DMS 273 (cell line): ENCODE data around the gene GBP1.
"Not testable (repeated sequence)": the region's sequence is repeated elsewhere in the genome, so short reads cannot be mapped to it uniquely, and the experiment has no call there.

ENCODE experiments used
- DNase-seq: peaks from one replicate; lab custom pipeline; 2025; ENCODE audit not compliant: unreplicated experiment; lab: John Stamatoyannopoulos, UW

GBP1 gene

DNA sequence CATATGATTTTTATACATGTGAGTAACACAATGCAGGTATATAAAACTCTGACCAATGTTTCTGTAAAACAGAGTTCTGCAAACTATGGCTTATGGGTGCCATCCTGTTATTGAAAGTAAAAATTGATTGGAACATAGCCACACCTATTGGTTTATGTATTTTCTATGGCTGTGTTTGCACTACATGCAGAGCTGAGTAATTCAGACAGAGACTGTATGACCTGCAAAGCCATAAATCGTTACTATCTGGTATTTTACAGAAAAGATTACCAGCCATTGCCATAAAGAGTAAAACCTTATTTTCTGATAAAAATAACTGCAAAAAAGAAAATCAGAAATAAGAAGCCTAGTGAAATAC lies 13.1 kb downstream of the GBP1 start:
- no peak for DNase-seq

DNA sequence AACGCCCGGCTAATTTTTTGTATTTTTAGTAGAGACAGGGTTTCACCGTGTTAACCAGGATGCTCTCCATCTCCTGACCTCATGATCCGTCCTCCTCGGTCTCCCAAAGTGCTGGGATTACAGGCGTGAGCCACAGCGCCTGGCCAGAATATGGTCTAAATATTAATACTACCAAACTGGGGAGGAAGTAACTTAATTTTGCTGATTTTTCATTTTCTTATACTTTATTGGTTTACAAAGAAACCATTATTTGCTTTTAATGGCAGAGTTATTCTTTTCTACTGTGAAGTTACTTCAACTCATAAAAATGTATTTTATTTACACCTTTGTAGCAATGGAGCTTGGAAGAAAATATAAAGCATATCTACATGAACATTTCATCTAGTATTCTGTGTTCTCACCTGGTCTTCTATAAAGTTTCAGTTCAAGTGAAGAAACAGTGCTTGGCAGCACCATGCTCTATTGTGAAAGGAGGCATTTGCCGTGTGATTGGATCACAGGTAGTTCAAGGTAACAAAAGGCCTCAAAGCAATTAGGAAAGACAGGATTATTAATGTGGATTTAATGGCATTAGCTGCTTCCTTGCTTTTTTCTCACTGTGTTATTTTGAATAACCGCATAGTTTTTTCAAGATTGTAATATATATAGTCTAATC lies 13.6 kb downstream of the GBP1 start:
- DNase-seq: no peak

DNA sequence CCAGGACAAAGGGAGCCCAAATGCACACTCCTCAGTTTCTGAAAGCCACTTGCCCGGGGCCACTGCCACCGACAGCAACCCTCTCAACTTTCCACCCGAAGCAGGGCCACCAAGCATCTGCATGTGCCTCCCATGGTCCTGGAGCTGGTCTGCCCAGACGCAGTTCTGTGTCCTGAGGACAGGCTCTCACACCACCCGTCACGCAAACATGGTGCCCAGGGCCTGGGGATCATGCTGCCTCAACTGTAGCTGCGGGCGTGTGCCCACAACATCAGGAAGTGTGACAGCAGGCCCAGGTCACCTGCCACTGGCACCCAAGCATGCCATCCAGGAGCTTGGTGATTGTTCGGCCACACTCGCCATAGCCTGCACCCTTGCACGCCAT lies 14.4 kb downstream of the GBP1 start:
- DNase-seq: no peak

DNA sequence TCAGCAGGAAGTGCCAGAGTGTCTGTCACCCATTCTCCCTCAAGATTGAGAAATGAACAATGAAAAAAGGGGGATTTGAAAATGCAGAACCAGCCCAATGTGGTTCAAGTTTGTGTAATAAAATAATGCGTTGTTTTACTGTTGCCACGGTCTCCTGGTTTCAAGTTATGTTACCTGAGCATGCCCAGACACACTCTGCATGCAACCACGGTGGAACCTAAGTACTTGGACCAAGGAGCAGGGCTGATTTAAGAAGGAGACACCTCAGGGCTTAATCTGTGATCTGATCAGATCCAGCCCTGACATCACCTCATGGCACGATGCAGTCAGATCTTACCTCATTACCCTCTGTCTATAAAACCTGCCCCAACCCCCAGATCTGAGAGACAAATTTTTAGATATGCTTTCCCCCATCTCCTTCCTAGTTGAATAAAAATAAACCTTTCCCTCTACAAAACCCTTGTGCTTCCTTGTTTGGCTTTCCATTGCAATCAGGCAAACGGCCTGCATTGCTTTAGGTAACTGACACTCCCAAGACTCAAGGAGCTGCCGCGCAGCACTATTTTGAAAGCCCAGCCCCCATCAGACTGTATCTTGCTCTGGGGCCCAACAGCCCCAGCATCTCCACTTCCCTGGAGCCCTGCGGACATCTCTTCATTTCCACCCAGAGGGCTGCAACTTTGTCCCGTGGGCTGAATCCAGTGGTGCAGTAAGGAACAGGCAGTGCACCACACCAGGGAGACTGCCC lies 14.9 kb downstream of the GBP1 start:
- DNase-seq: not testable (repeated sequence)

DNA sequence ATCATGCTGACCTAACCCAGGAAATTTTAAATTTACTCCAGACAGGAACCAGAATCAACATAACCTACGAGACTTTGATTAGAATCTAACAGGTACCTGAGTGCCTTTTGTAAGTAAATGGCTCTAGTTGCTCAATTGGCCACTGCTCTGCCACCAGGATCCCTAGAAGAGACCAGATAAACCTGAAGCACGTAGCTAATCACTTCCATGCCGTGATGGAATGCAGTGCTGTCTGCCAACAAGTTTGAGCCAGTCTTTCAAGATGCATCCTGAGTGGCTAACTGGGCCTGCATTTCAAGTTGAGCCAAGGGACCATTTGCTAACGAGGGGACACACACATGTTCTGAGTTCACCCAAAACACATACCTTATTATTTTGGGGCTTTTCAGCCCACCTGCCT lies 15.8 kb downstream of the GBP1 start:
- not testable (repeated sequence) for DNase-seq

DNA sequence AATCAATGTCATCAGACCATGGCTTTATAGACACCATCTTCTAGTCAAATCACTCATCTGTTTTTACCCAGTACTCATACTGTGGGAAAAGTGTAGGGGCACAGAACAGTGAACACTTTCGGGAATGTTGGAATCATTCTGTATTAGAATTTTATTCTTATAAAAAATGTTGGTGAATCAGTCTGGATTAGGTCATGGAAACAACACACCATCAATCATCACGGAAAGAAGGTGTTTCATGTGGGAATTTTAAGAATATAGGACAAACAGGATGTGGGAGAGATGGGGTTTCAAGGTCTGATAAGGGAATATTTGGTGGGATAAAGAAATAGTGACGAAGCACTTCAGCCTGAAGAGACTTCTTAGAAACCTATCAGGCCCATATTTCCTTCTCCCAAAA lies 17.3 kb downstream of the GBP1 start:
- DNase-seq: no peak

DNA sequence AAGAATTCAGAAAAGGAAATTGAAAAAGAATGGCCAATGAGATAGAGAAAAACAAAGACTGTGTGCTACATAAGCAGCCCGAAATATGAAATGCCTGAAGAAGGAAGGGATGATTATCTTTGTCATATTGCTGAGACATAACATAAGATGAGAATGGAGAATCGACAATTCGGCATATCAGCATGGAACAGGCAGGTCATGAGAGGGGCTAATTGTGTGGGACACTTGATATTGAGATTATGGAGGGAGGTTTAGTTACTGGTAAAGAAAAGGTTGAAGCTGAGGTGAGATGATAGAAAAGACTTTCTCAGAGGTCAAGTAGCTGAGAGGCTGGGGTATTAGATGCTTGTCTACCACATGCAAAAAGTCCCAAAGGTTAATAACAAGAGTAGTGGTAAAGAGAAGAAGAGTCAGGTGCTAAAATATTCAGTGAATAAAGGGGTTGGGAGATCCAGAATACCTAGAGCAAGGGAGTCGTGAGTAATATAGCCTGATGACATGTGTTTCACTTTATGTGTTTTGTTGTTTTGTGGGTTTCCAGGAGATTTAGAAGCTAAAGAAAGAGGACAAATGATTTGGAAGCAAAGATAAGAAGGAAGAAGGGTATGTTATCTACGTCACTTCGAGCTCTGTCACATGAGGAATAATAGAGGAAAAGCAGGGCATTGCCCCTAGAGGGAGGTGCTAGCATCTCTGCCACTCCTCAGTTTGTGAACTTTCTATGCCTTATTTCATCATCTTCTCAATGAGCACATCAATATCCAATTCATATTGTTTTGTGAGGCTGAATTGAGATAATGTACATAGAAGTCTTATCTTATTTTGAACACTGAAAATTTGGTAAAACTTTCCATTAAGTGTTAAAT lies 18.5 kb downstream of the GBP1 start:
- not testable (repeated sequence) for DNase-seq

DNA sequence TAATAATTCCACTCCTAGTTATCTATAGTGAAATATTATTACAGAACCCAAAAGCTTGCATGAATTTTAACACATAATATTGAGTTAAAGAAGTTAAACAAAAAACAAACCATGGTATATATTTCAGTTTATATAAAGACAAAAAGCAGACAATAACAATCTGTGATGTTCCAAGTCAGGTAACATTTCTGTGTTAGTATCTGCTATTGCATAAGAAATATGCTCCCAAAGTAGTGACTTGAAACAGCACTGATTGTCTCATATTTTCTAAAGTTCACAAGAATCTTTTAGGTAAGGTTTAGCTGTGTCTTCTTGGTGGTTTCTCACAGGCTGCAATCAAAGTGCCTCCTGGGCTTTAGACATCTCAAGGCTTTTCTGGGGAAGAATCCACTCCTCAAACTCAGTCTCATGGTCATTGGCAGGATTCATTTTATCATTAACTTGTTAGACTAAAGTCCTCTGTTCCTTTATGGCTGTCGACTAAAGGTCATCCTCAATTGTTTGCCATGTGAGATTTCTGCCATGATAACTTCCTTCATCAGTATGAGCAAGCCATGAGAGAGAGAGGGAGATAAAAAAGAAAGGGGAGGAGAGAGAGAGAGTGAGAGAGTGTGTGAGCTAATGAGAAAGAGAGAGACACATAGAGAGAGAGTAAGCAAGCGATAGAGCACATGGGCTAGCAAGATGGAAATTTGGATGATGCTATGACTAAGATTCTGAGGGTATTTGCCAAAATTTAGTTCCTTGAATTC lies 19.9 kb downstream of the GBP1 start:
- no peak for DNase-seq

DNA sequence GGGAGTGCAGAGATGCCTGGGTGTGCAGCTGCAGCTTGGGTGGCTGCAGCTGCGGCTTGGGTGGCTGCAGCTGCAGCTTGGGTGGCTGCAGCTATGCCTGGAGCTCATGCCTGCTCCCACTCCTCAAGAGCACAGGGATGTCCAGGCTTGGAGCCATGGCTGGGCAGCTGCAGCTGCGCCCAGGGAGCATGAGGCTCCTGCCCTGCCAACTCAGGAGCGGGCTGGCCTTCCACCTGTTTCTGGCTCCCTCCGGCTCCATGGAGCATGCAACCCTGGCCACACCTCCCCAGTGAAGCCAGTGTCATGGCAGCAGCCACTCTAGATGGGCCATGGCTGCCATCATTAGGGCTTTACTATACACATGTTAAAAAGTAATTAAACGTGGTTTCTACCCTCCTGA lies 21.1 kb downstream of the GBP1 start:
- DNase-seq: no peak

DNA sequence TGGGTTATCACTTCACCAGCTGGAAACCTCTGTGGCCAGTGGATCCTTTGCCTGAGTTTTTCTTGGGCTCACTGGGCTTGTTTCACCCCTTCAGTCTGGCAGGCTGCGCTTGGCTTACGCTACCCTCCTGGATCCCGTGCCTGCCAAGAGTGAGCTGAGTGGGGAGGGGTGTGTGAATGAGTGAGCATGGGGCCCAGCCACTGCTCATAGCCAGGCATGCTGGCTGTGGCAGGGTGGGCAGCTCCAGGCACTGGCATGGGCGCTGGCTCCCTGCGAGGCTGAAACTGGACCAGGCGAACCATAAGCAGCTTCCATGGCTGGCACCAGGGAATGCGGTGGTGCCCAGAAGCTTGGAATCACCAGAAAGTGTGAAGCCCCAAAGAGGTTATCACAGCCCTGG lies 22.5 kb downstream of the GBP1 start:
- no peak for DNase-seq

DNA sequence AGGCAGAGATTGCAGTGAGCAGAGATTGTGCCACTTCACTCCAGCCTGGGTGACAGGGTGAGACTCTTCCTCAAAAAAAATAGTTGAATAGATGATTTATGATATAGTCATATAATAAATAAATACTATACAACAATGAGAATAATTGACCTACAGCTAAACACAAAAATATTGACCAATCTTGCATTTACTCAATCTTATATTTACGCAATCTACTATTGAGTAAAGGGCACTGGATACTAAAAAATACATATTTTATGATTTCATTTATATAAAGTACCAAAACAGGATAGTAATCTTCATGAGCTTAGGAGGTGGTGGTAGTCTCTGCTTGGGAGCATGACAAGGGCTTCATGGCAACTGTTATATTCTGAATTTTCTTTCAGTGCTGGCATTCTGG lies 23.3 kb downstream of the GBP1 start:
- DNase-seq: no peak

DNA sequence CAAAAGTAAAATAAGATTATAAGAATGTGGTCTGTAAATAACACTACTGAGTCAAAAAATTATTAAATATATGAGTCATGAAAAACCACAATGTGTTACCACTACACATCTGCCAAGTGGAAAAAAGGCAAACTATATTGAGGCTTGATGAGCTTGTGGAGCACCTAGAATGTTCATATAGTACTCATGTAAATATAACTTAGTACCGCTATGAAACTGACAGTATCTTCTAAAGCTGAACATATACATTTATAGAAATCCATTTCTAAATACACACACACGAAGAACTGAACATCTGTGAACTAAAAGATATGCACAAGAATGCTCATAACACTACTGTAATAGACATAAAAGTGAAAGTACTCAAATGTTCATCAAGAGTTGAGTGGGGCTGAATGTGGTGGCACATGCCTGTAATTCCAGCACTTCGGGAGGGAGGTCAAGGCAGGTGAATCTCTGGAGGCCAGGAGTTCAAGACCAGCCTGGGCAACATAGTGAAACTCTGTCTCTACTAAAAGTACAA lies 23.8 kb downstream of the GBP1 start:
- DNase-seq: no peak

DNA sequence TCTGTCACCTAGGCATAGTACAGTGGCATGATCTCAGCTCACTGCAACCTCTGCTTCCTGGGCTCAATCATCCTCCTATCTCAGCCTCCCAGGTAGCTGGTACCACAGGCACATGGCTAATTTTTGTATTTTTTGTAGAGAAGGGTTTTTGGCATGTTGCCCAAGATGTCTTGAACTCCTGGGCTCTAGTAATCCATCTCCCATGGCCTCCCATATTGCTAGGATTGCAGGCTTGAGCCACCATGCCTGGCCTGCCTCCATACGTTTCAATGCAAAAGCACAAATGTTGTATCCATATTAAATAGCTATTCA lies 24.7 kb downstream of the GBP1 start:
- no peak for DNase-seq

DNA sequence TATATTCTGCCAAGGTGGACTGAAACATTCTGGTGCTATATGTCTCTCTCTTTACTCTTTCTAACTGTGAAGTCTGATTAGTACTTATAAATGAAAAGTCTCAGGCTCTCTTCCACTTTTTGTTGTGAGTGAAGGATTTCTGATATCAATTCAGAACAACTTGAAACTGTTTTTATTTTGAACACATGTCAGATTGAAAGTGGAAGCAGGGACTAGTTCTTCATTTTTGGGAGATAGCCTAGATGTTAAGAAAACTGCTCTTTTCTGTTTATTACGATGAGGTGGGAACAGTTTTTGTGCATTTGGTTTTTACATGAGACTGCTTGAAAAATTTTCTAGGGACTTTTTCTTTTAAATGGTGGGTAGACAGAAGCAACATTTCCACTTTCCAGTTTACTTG lies 27.8 kb downstream of the GBP1 start:
- no peak for DNase-seq

DNA sequence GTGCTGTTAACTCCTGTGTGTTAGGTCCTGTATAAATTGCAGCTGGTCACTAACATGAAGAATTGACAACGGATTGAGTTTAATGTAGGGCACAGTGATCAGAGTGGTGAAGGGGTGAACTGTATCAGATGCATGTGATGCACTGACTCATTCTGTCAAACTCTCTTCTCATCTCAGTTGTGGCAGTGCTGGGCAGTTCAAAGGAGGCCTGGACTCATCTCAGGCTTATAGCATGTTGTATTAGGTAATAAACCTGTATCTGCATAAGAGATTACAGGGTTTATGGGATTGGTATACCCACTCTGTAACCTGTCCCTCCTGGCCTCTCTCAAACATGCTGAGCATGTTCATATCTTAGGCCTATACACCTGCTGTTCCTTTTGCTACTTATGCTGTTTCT lies 29.9 kb downstream of the GBP1 start:
- no peak for DNase-seq

DNA sequence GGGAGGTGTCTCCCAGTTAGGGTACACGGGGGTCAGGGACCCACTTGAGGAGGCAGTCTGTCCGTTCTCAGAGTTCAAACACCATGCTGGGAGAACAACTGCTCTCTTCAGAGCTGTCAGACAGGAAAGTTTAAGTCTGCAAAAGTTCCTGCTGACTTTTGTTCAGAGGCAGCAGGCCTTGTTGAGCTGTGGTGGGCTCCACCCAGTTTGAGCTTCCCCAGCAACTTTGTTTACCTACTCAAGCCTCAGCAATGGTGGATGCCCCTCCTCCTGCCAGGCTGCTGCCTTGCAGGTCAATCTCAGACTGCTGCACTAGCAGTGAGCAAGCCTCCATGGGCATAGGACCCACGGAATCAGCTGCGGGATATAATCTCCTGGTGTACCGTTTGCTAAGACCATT lies 31.0 kb downstream of the GBP1 start:
- not testable (repeated sequence) for DNase-seq

DNA sequence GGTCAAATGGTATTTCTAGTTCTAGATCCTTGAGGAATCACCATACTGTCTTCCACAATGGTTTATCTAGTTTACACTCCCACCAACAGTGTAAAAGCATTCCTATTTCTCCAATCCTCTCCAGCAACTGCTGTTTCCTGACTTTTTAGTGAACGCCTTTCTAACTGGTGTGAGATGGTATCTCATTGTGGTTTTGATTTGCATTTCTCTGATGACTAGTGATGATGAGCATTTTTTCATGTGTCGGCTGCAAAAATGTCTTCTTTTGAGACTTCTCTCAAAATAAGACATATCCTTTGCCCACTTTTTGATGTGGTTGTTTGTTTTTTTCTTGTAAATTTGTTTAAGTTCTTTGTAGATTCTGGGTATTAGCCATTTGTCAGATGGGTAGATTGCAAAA lies 36.0 kb downstream of the GBP1 start:
- DNase-seq: not testable (repeated sequence)

DNA sequence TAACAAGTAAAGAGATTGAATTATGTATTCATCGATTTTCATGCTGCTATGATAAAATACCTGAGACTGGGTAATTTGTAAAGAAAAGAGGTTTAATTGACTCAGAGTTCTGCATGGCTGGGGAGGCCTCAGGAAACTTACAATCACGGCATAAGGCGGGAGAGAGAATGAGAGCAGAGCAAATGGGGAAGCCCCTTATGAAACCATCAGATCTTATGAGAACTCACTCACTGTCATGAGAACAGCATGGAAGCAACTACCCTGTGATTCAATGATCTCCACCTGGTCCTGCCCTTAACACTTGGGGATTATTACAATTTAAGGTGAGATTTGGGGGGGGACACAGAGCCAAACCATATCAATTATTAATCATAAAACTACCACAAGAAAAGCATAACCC lies 39.1 kb downstream of the GBP1 start:
- DNase-seq: no peak

DNA sequence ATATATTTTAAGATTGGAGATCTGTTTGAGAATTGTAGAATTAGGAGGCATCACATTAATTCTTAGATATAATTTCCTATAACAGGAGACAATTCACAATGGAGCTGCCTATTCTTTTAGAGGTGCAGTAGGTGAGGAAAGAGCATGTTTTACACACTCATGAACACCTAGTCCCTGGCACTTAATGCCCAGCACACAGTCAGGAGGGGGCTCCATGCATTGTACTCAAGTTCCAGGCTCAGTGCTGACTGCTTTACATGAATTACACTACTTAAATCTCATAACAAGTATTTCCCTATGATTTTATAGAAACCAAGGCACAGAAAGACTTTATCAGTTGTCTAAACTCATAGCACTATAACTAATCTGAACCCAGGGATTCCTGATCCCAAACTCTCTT lies 42.0 kb downstream of the GBP1 start:
- DNase-seq: no peak

DNA sequence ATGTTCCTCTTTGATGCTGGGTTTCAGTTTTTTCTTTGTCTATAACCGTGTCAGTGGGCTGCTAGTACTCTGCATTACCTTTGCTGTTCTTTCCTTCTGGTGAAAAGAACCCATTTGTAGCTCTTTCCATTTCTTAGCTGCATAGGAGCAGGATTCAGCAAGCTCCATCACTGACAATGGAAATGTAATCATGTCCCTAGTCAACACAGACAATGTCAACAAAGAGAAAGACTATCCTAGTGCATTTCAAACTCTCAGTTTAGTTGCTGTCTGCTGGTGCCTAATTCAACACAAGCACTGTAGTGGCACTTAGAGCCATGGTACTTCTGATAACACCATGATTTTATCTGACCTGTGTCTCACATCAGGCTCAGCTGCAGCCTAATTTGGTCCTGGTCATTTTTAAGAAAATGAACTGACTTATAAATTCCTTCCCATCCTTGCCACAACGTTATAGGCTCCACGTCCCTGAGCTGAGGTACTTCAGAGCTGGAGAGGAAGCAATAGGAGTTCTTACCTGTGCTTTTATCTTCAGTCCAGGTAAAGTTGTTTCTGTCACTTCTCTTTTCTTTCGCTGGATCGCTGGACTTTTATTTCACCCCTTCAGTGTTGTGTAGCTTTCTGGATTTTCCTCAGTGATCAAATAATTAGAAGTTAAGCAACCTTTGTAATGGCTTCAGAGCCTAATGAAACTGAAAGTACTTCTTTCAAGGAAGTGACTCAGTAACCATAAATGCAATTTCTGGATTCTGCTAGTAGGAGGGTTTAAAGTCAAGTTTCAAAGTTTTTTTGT lies 42.6 kb downstream of the GBP1 start, which contains the start of gene GBP3:
Gene GBP3 (minus strand): TSS at position 700 of the 793 bp plus-strand sequence. CDS start 2,145 bp downstream, outside the sequence.
- no peak for DNase-seq
